ENCODE results near the gene JCHAIN.
"Not testable (repeated sequence)": the region's sequence is repeated elsewhere in the genome, so short reads cannot be mapped to it uniquely, and the experiment has no call there.

Gene JCHAIN

GRCh38 chr4:70666369-70666768 lies at the start of gene JCHAIN:
TSS of gene JCHAIN (minus strand) at chr4:70666508. CDS start at chr4:70666490, 18 bp downstream.
- no peak for DNase-seq (ENCODE audit: low spot score)

- no peak for DNase-seq (ENCODE audit: low spot score)
Measured at GRCh38 chr4:70715097-70715496, 48.8 kb upstream of the JCHAIN start.

DNA sequence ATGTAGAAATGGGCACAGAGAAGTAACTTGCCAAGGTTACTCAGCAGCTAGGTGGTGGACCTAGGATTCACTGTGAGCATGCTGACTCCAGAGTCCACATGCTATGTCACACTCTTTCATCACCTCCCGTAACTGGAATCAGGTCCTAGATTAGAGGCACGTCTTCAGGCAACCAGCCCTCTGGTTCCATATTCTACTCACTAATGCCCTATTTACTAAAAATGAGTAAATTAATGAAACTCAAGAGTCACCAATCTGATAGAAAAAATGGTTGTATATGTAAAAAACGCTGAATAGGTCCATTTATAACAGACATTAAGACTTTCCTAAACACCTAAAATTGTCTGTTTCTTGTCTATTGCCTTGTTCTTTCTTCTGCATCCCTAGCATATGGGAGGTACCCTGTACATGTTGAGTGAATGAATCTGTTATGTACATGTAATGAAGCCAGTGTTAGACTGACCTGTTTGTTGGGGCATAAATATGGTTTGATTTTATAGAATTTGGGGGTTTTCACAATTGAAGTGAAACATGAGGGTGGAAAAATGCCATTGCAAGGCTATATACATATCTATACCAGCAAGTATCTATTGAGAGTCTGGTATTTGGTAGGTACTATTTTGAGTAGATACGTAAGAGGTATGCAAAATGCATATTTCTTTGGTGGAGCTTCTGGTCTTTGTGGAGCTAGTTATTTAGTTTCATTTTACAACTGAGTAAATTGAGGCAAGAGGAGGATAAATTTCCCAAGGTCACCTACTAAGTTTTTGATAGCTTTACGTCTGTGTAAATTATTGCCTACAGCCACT lies 48.0 kb upstream of the JCHAIN start:
- DNase-seq (ENCODE audit: low spot score) = no peak

DNA sequence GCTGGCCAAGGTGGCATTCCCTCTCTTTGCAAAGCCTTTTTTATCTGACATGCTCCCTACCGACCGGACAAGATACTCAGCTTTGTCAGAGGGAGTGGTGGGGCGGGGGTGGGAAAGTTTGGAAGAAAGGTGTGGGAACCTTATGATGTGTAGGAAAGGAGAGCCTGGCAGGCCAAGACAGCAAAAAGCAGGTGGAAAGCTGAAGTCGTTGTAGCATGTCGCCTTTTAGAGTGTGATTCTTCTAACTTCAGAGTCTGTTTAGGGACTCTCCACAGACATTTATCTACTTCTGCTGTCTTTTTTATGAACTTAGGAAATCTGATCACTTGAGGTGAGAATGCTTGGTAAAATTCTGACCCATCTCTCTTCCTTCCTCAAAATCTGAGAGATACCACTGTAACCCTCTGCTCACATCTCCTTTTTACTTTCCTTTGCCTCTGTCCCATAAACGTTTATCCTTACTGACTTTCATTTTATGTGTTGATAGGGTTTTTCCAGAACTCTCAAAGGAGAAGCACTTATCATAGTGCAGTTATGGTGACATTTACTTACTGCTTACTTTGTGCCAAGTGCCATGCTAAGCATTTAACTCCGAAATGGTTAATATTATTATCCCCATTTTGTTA lies 47.3 kb upstream of the JCHAIN start:
- DNase-seq (ENCODE audit: low spot score) = no peak

GRCh38 chr4:70712604-70713452 lies 46.5 kb upstream of the JCHAIN start:
- DNase-seq (ENCODE audit: low spot score) = no peak

DNA sequence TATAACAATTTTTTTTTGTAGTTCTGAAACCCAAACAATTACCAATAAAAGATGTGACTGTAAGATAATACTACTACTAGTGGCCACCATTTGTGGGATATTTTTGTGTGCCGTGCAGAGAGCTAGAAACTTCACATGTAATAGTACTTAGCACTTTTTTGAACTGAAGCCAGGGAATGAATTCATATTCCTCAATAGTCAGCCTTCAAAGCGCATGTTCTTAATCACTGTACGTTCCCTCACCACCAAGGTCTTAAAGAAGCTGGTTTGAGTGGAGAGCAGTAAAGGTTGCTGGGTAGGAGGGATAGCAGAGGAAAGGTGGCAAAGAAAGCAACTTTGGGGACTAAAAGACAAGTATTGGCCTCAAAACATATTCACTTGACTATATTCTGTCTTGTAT lies 45.8 kb upstream of the JCHAIN start:
- no peak for DNase-seq (ENCODE audit: low spot score)

DNA sequence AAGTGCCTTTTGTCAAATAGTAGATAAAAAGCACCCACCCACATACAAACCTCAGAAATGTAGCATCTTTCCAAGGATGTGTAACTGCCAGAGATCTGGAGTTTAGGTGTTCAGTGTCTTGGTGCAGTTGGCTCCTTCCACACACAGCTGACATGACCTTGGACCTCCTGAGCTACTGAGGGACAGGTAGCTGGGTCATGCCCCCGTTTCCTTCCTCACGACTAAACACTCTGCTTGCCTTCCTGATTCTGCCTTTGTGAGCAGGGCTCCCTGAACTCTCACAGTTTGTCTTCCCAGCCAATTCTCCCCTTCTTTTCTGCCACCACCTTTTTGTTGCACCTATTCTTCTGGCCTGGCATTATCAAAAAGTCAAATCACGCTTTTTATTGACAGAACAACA lies 45.3 kb upstream of the JCHAIN start:
- no peak for DNase-seq (ENCODE audit: low spot score)

DNA sequence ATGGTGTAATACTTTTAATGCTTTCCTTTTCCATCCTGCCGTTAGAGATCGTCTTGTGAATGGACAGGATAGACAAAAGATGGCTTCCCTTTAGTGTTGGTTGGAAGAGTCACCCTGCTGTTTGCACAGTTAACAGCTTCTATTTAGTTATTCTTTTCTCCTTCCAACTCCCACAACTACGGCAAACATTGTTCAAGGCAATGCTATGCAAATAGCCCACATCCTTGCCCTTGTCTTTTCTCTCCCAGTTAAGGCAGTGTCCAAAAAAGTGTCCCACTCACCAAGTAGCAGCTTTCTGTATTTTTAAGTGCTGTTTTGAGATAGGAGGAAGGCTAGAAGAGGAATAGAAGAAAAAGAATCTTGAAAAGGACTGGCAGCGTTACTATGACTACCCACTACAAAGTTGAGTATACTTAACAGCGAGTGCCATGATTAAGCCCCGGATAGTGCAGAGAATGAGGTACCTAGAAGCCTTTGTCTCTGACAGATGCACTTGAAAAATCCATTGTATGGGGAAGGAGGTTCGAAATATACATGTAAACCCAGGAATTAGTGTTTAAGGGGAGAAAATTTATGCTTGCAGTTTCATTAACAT lies 43.4 kb upstream of the JCHAIN start:
- no peak for DNase-seq (ENCODE audit: low spot score)

- no peak for DNase-seq (ENCODE audit: low spot score)
Measured at GRCh38 chr4:70706516-70706915, 40.2 kb upstream of the JCHAIN start.

GRCh38 chr4:70706044-70706461 lies 39.7 kb upstream of the JCHAIN start:
- DNase-seq (ENCODE audit: low spot score) = no peak

DNA sequence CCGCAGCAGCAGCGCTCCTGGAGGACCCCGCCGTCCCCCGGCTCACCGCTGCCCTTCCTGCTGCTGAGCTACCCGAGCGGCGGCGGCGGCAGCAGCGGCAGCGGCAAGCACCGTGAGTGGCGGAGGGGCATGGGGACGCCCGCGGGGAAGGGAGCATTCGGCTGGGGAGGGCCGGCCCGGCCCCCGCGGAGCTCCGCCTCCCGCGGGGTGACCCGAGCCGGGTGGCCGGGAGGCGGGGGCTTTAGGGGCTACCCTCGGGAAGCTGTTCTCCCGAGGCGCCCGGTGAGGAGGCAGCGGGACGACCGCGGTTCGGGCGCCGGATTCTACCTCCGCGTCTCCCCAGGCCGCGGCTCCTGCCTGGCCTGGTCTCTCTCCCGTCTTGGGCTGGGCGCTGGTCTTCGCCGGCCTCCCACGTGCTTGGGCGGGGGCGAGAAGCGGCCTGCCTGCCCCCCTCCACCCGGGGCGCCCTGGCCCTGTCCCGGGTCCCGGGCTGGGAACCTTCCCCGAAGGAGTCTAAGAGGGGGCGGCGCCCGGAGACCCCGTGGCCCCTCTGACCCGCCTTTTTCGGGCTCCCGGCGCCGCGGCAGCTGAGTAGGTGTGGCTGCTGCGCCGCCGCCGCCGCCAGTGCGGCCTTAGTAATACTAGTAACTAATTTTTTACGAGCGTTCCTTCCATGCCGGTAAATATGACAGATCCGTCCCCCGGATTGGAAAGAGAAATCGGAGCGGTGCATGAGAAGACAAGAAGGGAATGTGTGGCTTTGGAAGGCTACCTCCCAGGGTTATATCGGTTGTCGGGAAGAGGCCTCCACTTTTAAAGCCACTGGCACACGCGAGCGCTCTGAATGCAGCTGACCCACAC lies 39.1 kb upstream of the JCHAIN start:
- DNase-seq (ENCODE audit: low spot score) = peak; percentile 29

DNA sequence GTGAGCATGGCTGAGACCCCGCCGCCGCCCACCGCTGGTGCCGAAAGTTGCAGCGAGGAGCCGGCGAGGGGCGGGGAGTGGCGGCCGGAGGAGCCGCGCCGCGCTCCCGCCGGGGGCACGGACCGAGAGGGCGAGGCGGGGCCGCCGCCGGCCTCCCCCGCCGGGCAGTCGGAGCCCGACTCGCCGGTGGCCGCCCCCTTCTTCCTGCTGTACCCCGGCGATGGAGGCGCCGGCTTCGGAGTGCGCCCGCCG lies 38.5 kb upstream of the JCHAIN start:
- DNase-seq (ENCODE audit: low spot score) = no peak

- peak; percentile 24 for DNase-seq (ENCODE audit: low spot score)
Measured at GRCh38 chr4:70704215-70704930, 38.1 kb upstream of the JCHAIN start.

- DNase-seq (ENCODE audit: low spot score) = no peak
Measured at GRCh38 chr4:70703619-70704214, 37.4 kb upstream of the JCHAIN start.

- DNase-seq (ENCODE audit: low spot score) = not testable (repeated sequence)
Measured at GRCh38 chr4:70702592-70702991, 36.3 kb upstream of the JCHAIN start.

GRCh38 chr4:70701271-70701670 lies 35.0 kb upstream of the JCHAIN start:
- no peak for DNase-seq (ENCODE audit: low spot score)

DNA sequence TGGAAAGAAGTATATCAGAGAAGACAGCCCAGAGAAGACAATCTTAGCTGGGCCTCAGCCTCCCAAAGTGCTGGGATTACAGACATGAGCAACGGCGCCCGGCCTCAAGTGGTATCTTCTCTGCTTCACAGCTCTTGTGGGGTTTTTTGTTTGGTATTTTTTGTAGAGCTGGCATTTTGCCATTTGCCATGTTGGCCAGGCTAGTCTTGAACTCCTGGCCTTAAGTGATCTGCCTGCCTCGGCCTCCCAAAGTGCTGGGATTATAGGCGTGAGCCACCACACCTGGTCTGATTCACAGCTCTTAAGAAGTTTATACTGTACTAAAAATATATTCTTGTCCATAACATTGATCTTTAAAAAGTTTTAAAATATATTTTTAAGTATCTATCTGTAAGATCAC lies 34.4 kb upstream of the JCHAIN start:
- DNase-seq (ENCODE audit: low spot score) = no peak

DNA sequence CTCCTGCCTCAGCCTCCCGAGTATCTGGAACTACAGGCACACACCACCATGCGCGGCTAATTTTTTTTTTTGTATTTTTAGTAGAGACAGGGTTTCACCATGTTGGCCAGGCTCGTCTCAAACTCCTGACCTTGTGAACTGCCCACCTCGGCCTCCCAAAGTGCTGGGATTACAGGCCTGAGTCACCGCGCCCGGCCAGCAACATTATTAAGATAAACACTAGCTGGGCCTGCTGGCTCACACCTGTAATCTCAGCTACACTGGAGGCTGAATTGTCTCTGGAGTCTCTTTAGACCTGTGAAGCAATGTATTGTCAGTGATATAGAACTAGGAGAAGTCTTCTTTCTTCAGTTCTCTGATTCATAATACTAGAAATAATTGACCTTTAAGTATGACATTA lies 32.1 kb upstream of the JCHAIN start:
- not testable (repeated sequence) for DNase-seq (ENCODE audit: low spot score)

DNA sequence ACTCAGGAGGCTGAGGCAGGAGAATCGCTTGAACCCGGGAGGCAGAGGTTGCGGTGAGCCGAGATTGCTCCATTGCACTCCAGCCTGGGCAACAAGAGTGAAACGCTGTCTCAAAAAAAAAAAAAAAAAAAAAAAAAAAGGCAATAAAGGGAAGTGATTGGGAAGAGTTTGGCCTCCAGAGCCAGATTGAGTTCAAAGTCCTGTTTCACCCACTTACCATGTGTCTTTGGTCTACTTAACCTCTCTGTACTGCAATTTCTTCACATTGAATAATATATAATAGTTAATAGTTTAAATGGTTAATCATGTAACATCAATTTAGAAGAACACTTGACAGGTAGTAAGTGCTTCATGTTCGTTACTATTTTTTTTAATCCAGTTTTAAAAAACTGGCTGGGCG lies 28.3 kb upstream of the JCHAIN start:
- not testable (repeated sequence) for DNase-seq (ENCODE audit: low spot score)

DNA sequence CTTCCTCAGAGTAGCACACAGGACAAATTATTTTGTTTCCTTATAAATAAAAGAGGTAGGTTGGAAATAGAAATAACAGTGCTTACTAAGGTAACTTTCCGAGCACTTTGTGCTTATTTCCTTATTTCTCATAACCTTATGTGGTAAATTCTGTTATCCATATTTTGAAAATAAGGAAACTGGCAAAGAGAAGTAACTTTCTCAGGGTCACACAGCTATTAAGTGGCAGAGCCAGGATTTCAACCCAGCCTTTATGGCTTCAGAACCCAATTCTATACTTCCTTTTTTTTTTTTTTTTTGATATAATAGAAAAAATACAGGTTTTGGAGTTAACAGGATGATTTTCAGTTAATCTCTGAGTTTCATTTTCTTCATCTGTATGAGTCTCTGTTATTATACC lies 25.4 kb upstream of the JCHAIN start:
- DNase-seq (ENCODE audit: low spot score) = no peak

DNA sequence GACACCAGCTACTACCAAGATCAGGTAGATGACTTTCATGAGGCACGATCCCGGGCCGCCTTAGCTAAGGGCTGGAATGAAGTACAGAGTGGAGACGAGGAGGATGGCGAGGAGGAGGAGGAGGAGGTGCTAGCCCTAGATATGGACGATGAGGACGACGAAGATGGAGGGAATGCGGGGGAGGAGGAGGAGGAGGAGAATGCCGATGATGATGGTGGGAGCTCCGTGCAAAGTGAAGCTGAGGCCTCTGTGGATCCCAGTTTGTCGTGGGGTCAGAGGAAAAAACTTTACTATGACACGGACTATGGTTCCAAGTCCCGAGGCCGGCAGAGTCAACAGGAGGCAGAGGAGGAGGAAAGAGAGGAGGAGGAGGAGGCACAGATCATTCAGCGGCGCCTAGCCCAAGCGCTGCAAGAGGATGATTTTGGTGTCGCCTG lies 22.5 kb upstream of the JCHAIN start:
- DNase-seq (ENCODE audit: low spot score) = no peak
